Caco-2 (cell line): ENCODE data around the gene ZNF823. TPM values are rescaled to one million over a fixed set of nuclear protein-coding genes. Genes with fewer than 3 reads are reported as not detected.

Experiments
- BruUV-seq: library from RNA; stranded (reverse); fragments of 400-500 nt; replicated peaks from 2 replicates; lab custom pipeline; 2021; lab: Mats Ljungman, UMichigan
- CTCF ChIA-PET: fragments of 300-600 bp; sonication (Branson Sonifier 250); formaldehyde crosslinking; loops from one replicate; lab custom pipeline; 2022; ENCODE audit warnings: antibody characterized with exemption; lab: Charles Lee
- POLR2A ChIA-PET: fragments of 300-600 bp; sonication (Branson Sonifier 250); formaldehyde crosslinking; loops from one replicate; lab custom pipeline; 2022; ENCODE audit warnings: antibody characterized with exemption; lab: Charles Lee
- DNase-seq, 2 experiments: peaks; one replicate each; pipeline versions ENCODE4 v3.0.0 to v3.0.0-alpha.2; 2020 to 2022
- H3K27me3 ChIP-seq: replicated peaks from 2 replicates; pipeline ENCODE4 v1.6.0; 2011; ENCODE audit warnings: low read length; ENCODE audit not compliant: control insufficient read depth, insufficient read depth
- H3K36me3 ChIP-seq: 2 replicates; pipeline ENCODE4 v1.5.1; 2011; ENCODE audit warnings: low read length; ENCODE audit not compliant: control insufficient read depth, insufficient read depth
- H3K4me1 ChIP-seq: fragments of 250-450 bp; sonication (Bioruptor Pico); 2 replicates; pipeline ENCODE4 v1.5.1; 2020; ENCODE audit warnings: mild to moderate bottlenecking
- H3K4me3 ChIP-seq: 2 replicates; pipeline ENCODE4 v1.5.1; 2011; ENCODE audit warnings: low read depth, mild to moderate bottlenecking, control low read depth, low read length
- H3K9me3 ChIP-seq: fragments of 250-450 bp; sonication (Bioruptor Pico); 2 replicates; pipeline ENCODE4 v1.5.1; 2020; ENCODE audit warnings: mild to moderate bottlenecking, moderate library complexity
- H3K27ac Mint-ChIP-seq: one replicate; pipeline ENCODE4 v1.8.0; 2022; ENCODE audit warnings: mixed read lengths; ENCODE audit not compliant: unreplicated experiment
- H3K27me3 Mint-ChIP-seq: one replicate; pipeline ENCODE4 v1.8.0; 2022; ENCODE audit warnings: mixed read lengths; ENCODE audit not compliant: insufficient read depth, unreplicated experiment
- H3K36me3 Mint-ChIP-seq: one replicate; pipeline ENCODE4 v1.8.0; 2022; ENCODE audit warnings: mild to moderate bottlenecking, mixed read lengths; ENCODE audit not compliant: insufficient read depth, unreplicated experiment
- H3K4me1 Mint-ChIP-seq: one replicate; pipeline ENCODE4 v1.8.0; 2022; ENCODE audit warnings: low read depth, mixed read lengths; ENCODE audit not compliant: unreplicated experiment
- H3K4me3 Mint-ChIP-seq: one replicate; pipeline ENCODE4 v1.8.0; 2022; ENCODE audit warnings: mild to moderate bottlenecking, moderate library complexity, mixed read lengths; ENCODE audit not compliant: unreplicated experiment
- H3K9me3 Mint-ChIP-seq: one replicate; pipeline ENCODE4 v1.8.0; 2022; ENCODE audit warnings: mixed read lengths; ENCODE audit not compliant: unreplicated experiment
- intact Hi-C: fragments of 100-400 bp; cut with micrococcal nuclease; formaldehyde crosslinking; loops from one replicate; pipeline ENCODE4 v1.10.0; 2022; ENCODE audit not compliant: unreplicated experiment
- total RNA-seq: library from RNA; stranded (reverse); gene quantifications from 2 replicates; pipeline ENCODE4 v1.2.3, GENCODE V29; 2022
- TF ChIP-seq, protein P1 (sequence below), 2 experiments: fragments of 200-600 bp in 1 of 2; IDR thresholded peaks; 1 replicate in 1 of 2; 2 replicates in 1 of 2; pipeline versions ENCODE4 v1.5.1 to v1.8.0; 2011 to 2022; ENCODE audit warnings: antibody characterized with exemption in 1 of 2, control low read depth in 1 of 2, inconsistent platforms in 1 of 2, low read depth in 1 of 2, low read length in 1 of 2, mild to moderate bottlenecking in 1 of 2, moderate library complexity in 1 of 2; ENCODE audit not compliant: insufficient read depth in 1 of 2, severe bottlenecking in 1 of 2, unreplicated experiment in 1 of 2

Gene ZNF823
- total RNA-seq, 1 experiment from 2014 or later, result 12.1 TPM

DNA sequence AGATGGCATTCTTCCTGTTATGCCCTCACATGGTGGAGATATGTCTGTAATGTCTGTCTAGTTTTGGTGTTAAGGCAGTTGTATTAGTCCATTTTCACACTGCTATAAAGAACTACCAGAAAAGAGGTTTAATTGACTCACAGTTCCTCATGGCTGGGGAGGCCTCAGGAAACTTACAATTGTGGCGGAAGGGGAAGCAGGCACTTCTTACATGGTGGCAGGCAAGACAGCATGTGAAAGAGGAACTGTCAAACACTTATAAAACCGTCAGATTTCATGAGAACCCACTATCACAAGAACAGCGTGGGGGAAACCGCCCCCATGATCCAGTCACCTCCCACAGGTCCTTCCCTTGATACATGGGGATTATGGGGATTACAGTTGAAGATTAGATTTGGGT lies 31.2 kb upstream of the ZNF823 start:
- no peak overlapping the region for H3K4me3 ChIP-seq
- H3K9me3 Mint-ChIP-seq, result peaks cover 26% of the 10 kb centered on the region
- H3K4me1 Mint-ChIP-seq, result peaks cover 5% of the 10 kb centered on the region
- no peak overlapping the region for H3K4me3 Mint-ChIP-seq
- no TSS peak for BruUV-seq
- ChIA-PET POLR2A (no interaction called here), CTCF (no interaction called here)
- H3K4me1 ChIP-seq, result peaks cover 11% of the 10 kb centered on the region
- no peak overlapping the region for H3K27ac Mint-ChIP-seq
- TF ChIP-seq, protein P1, sequence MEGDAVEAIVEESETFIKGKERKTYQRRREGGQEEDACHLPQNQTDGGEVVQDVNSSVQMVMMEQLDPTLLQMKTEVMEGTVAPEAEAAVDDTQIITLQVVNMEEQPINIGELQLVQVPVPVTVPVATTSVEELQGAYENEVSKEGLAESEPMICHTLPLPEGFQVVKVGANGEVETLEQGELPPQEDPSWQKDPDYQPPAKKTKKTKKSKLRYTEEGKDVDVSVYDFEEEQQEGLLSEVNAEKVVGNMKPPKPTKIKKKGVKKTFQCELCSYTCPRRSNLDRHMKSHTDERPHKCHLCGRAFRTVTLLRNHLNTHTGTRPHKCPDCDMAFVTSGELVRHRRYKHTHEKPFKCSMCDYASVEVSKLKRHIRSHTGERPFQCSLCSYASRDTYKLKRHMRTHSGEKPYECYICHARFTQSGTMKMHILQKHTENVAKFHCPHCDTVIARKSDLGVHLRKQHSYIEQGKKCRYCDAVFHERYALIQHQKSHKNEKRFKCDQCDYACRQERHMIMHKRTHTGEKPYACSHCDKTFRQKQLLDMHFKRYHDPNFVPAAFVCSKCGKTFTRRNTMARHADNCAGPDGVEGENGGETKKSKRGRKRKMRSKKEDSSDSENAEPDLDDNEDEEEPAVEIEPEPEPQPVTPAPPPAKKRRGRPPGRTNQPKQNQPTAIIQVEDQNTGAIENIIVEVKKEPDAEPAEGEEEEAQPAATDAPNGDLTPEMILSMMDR (IDR thresholded peaks at IDR 0.05; ENCODE audit: insufficient read depth in 1 of 2, low read depth in 1 of 2, low read length in 1 of 2, severe bottlenecking in 1 of 2, unreplicated experiment in 1 of 2), result no peak
- H3K36me3 Mint-ChIP-seq, result peaks cover 13% of the 10 kb centered on the region
- no peaks in the 10 kb centered on the region for H3K27me3 ChIP-seq
- peaks cover 10% of the 10 kb centered on the region for H3K9me3 ChIP-seq
- DNase-seq, result no peak
- intact Hi-C loops, result no loop called here
- no peaks in the 10 kb centered on the region for H3K27me3 Mint-ChIP-seq
- H3K36me3 ChIP-seq, result no peaks in the 10 kb centered on the region

DNA sequence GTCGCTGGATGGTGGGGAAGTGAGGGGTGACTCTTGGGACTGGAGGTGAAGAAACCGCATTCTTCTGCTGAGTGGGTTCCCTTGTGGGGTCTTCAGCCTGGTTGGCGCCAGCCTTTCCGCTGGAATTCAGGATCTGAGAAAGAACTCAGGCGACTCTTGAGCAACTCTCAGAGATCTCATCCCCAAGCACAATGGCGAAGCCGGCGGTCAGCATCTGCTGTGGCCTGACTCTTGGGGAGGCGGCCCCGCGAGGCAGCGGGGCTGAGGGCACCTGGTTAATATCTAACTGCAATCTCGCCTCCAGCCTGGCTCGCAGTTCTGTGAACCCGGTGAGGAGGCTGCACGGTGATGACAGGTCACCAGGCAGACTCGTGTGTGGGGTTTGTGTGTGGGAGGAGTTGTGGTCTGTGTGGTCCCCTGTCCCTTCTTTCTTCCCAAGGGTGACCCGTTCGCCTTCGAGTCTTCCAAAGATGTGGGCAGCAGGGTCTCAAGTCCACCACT lies 28.9 kb upstream of the ZNF823 start:
- ChIA-PET CTCF (interaction anchor here (1.8 kb wide), 1 partner anchor 30 kb away, joined by 7 read pairs; no protein-coding TSS in a partner anchor), POLR2A (interaction anchor here (1.2 kb wide), 1 partner anchor 28 kb away, joined by 9 read pairs; no protein-coding TSS in a partner anchor)
- peaks cover 11% of the 10 kb centered on the region for H3K4me1 ChIP-seq
- Mint-ChIP-seq H3K36me3 (peaks cover 13% of the 10 kb centered on the region), H3K4me3 (peak overlapping the region; percentile 93), H3K9me3 (peaks cover 22% of the 10 kb centered on the region), H3K27ac (peak overlapping the region; percentile 97), H3K4me1 (peaks cover 5% of the 10 kb centered on the region), H3K27me3 (no peaks in the 10 kb centered on the region)
- intact Hi-C loops, result loop anchor here (1.0 to 2.0 kb wide), 2 partner anchors 28 to 73 kb away; no protein-coding TSS in a partner anchor
- DNase-seq, result peak; percentile 73 to 74
- H3K27me3 ChIP-seq, result no peaks in the 10 kb centered on the region
- peak overlapping the region; percentile 72 for H3K4me3 ChIP-seq
- no TSS peak for BruUV-seq
- H3K9me3 ChIP-seq, result peaks cover 5% of the 10 kb centered on the region; the same call in 1 of the 2 replicates
- TF ChIP-seq, protein P1 (IDR thresholded peaks at IDR 0.05; ENCODE audit: insufficient read depth in 1 of 2, low read depth in 1 of 2, low read length in 1 of 2, severe bottlenecking in 1 of 2, unreplicated experiment in 1 of 2), result no peak
- H3K36me3 ChIP-seq, result no peaks in the 10 kb centered on the region

DNA sequence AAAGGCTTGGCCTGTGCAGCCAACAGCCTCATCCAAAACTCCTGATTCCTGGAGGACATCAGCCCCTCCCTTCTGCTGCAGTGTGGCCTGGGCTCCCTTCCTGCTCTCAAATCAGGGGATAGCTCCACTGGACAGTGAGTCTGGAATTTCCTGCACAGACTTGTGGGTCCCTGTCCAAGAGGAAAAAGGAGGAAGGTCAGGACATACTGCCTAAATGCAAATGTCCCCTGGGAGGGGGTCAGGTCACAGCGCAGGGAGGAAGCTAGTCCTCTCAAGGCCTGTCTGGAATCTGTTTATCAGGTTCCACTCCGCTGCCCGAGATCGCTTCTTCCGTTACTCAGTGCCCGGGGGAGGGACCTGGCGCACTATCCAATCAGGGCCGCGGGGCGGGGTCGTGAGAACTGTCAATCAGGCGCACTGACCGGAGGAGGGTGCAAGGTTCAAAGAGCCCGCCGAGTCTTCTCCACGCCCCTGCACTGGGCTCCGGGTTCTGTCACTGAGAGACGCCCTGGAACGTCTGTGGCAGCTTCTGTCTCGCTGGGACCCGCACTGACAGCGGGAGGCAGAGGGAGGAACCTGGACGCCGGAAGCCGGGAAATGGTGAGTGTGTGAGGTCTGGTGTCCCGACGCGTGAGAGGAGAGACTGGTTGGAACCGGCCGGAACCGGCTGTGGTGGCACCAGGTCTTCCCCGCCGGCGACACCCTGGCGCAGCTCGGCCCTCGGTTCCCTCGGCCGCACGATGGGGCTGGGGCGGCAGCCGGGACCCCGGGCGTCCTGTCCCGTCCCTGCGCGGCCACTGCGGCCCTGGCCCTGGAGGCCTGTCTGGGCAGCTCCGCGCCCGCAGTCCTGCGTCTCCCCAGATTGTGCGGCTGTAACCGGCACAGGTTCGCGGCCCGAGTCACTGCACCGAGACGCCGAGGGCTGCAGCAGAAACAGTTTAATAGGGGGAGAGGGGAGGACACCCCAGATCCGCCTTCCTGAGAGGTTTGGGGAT lies 28.1 kb upstream of the ZNF823 start, which contains the start of gene ZNF441:
TSS of gene ZNF441 (plus strand) at position 404 of the 995 bp plus-strand sequence. CDS start at position 598, 194 bp downstream.
- CTCF ChIA-PET, result interaction anchor here (1.0 to 1.8 kb wide), 3 partner anchors 29 to 67 kb away, joined by 3 to 7 read pairs (median 7); partner anchors contain the start of gene ZNF823
- H3K4me3 Mint-ChIP-seq, result peak within 1 kb of the TSS; percentile 93

More for the DNA sequence above, 28.1 kb upstream of the ZNF823 start, which contains the start of gene ZNF441:
- no peaks in the 10 kb centered on the region for H3K36me3 ChIP-seq
- H3K9me3 ChIP-seq, result peaks cover 5% of the 10 kb centered on the region; the same call in 1 of the 2 replicates
- Mint-ChIP-seq H3K4me1 (peaks cover 5% of the 10 kb centered on the region), H3K36me3 (peaks cover 10% of the 10 kb centered on the region), H3K27me3 (no peaks in the 10 kb centered on the region), H3K27ac (peak within 1 kb of the TSS; percentile 97), H3K9me3 (peaks cover 15% of the 10 kb centered on the region)
- H3K27me3 ChIP-seq, result no peaks in the 10 kb centered on the region
- TF ChIP-seq, protein P1 (IDR thresholded peaks at IDR 0.05; ENCODE audit: insufficient read depth in 1 of 2, low read depth in 1 of 2, low read length in 1 of 2, severe bottlenecking in 1 of 2, unreplicated experiment in 1 of 2), result no peak
- BruUV-seq, result no TSS peak
- peak; percentile 97 for DNase-seq
- intact Hi-C loops, result loop anchor here (1.0 to 2.0 kb wide), 2 partner anchors 28 to 72 kb away; no protein-coding TSS in a partner anchor
- POLR2A ChIA-PET, result interaction anchor here (0.6 to 1.2 kb wide), 3 partner anchors 27 to 127 kb away, joined by 4 to 9 read pairs (median 5); no protein-coding TSS in a partner anchor
- H3K4me1 ChIP-seq, result peaks cover 11% of the 10 kb centered on the region
- H3K4me3 ChIP-seq, result peak within 1 kb of the TSS; percentile 72
